Prostate gland (tissue), 2 donors: ENCODE results near the gene TIMM10.

Source experiments
- POLR2A ChIP-seq: fragments of 450-650 bp; IDR thresholded peaks from one replicate; pipeline ENCODE4 v1.6.1; 2016; ENCODE audit warnings: antibody characterized with exemption, mild to moderate bottlenecking
- TF ChIP-seq, protein P1 (sequence below), 4 experiments: fragments of 200-600 bp in 2 of 4; fragments of 450-650 bp in 2 of 4; sonication (generic) in 2 of 4; IDR thresholded peaks; 1 replicate in 3 of 4; 2 replicates in 1 of 4; pipeline ENCODE4 v1.5.1; 2016 to 2019; ENCODE audit warnings: antibody characterized with exemption in 4 of 4, mild to moderate bottlenecking in 2 of 4, moderate library complexity in 2 of 4

DNA sequence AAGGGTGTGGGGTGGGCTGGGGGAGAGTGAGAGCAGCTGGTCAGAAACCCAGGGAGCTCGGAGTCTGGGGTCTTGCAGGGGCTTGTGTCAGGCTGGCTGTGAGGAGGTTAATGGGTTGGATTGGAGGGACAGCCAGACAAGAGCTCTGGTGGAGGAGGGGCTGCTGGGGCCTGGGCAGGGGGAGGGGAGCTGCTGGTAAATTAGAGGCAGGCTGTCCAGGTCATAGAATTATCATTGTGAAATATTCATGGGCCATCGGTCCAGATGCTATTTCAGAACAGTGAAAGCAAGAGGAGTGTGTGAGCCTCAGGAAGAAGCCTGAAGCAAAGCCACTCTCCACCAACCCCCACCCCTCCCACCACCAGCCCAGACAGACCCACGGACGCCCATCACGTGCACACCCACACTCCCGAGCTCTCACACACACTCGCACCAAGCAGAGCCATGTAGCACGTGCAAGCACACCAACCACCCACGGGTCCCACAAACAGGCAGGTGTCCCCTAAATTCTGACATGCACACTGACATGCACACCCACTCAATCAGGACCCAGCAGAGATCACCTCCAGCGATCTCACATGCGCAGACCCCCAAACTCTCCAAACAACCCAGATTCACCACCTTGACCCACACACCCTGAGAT is 51.4 kb downstream of the TIMM10 start:
- TF ChIP-seq POLR2A, result no peak
- TF ChIP-seq, protein P1, sequence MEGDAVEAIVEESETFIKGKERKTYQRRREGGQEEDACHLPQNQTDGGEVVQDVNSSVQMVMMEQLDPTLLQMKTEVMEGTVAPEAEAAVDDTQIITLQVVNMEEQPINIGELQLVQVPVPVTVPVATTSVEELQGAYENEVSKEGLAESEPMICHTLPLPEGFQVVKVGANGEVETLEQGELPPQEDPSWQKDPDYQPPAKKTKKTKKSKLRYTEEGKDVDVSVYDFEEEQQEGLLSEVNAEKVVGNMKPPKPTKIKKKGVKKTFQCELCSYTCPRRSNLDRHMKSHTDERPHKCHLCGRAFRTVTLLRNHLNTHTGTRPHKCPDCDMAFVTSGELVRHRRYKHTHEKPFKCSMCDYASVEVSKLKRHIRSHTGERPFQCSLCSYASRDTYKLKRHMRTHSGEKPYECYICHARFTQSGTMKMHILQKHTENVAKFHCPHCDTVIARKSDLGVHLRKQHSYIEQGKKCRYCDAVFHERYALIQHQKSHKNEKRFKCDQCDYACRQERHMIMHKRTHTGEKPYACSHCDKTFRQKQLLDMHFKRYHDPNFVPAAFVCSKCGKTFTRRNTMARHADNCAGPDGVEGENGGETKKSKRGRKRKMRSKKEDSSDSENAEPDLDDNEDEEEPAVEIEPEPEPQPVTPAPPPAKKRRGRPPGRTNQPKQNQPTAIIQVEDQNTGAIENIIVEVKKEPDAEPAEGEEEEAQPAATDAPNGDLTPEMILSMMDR (IDR thresholded peaks at IDR 0.05), result no peak
